ENCODE measurements around the gene LRRC10B.

LRRC10B gene

DNA sequence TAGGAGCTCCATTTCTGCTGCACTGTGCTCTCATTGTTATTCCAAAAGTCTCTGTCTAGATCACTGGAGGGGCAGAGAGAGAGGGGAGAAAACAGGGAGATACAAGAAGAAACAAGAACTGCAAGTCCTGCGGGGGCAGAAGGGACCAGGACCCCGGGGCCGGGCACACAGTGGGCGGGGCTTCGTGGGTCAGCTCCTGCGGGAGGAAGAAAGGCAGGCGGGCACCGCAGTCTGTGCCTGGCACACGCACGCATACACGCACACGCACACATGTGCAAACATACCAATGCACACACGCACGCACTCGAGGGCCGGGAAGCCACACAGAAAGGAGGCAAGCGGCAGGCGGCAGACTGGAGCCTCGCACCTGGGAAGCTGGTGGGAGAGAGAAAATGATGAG, 38.7 kb downstream of the LRRC10B start:
- no peak for DNase-seq (ENCODE audit: low read depth)
- no peak for TF ChIP-seq CTCF (conservative IDR thresholded peaks at IDR 0.05; ENCODE audit: low read length)
- no peak overlapping the region for H3K4me3 ChIP-seq (ENCODE audit: low read length)

GRCh38 chr11:61549177-61549576, 40.6 kb downstream of the LRRC10B start:
- TF ChIP-seq CTCF (conservative IDR thresholded peaks at IDR 0.05; ENCODE audit: low read length): no peak
- no peak overlapping the region for H3K4me3 ChIP-seq (ENCODE audit: low read length)
- DNase-seq (ENCODE audit: low read depth): no peak

DNA sequence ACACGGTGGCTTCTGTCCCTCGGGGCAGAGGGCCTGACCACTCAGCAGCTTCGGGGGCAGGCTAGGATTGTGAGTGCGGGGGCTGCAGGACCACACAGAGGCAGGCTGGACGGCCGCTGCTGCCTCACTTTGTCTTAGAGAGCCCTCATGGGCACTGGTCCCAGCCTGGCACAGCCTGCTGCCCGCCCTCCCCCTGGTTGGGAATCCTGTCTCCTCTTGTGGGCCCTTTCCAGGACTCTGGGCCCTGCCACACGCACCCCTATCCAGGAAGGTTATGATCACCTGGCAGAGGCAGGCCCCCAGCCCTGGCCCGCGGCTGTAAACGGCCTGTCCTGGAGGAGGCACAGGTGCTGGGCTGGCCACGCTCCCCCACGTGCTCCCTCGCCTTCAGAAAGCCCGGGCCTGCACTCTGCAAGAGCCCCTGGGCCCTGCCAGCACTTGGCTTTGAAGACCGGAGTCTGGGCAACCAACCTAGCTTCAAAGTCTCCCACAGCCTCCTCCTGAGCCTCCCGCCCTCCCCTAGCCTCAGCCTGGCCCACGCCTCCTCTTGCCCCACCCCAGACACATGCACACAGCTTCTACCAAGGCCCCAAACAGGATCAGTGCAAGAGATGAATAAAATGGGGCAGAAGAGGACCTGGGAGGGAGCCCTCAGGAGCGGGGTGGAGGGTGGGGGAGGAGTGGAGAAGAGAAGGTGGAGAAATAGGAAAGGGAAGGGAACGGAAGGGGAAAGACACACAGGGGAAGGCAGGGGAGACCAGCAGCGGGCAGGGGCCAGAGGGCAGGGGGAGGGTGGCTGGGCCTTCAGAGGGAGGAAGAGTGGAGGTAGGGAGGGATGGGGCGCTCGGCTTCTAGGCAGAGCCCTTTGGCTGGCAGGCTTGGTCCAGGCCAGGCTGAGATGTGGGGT, 41.4 kb downstream of the LRRC10B start:
- H3K4me3 ChIP-seq (ENCODE audit: low read length): no peak overlapping the region
- no peak for TF ChIP-seq CTCF (conservative IDR thresholded peaks at IDR 0.05; ENCODE audit: low read length)
- no peak for DNase-seq (ENCODE audit: low read depth)

GRCh38 chr11:61550665-61551227, 42.2 kb downstream of the LRRC10B start:
- no peak for DNase-seq (ENCODE audit: low read depth)
- no peak overlapping the region for H3K4me3 ChIP-seq (ENCODE audit: low read length)
- no peak for TF ChIP-seq CTCF (conservative IDR thresholded peaks at IDR 0.05; ENCODE audit: low read length)

DNA sequence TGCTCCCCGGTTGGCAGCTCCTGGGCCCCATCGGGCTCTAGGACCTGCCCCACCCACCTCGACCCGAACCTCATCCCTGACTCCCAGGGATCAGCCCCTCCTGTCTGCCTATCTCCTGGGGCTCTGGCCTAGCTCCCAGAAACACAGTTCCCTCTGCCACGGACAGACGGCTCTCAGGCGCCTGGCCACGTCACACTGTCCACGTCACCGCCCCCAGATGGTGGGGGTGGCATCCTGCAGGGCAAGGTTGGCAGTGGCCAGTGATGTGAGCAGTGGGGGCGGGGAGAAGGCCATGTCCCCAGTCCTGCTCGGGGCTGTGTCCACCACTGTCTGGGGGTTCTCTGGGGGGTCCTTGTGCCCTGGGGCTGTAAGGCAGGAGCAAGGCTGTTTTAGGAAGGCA, 43.1 kb downstream of the LRRC10B start:
- H3K4me3 ChIP-seq (ENCODE audit: low read length): no peak overlapping the region
- TF ChIP-seq CTCF (conservative IDR thresholded peaks at IDR 0.05; ENCODE audit: low read length): no peak
- DNase-seq (ENCODE audit: low read depth): peak; percentile 30

DNA sequence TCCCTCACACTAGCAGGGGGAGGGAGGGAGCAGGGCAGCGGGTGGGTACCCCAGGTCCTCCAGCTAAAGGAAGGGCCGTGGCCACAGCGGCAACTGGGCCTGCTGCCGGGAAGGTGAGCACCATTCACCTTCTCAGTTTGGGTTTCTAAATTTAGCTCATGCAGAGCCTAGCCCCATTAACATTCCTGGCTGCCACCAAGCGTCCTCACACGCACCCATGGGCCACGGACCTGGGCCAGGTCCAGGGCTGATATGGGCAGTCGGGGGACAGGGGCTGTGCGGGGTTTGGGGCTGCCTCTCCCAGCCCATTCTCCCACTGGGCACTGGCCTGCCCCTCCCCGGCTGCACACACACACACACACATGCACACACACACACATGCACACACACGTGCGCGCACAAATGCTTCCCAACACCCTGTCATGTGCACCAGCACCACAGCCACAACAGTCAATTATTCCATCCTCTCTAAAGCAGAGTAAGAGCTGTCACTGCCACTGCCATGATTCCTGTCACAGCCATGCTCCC, 43.6 kb downstream of the LRRC10B start:
- DNase-seq (ENCODE audit: low read depth): no peak
- no peak for TF ChIP-seq CTCF (conservative IDR thresholded peaks at IDR 0.05; ENCODE audit: low read length)
- H3K4me3 ChIP-seq (ENCODE audit: low read length): no peak overlapping the region
